Omental fat pad (tissue), 4 donors: Measurements from ENCODE around the gene RITA1. TPM values are rescaled to one million over a fixed set of nuclear protein-coding genes. Genes with fewer than 3 reads are reported as not detected.

Source experiments
- ATAC-seq: fragments of 150-250 bp; one replicate; pipeline ENCODE4 v1.9.1; 2016; ENCODE audit warnings: mild to moderate bottlenecking, moderate library complexity; ENCODE audit not compliant: low FRiP score
- DNase-seq: peaks from one replicate; pipeline ENCODE4 v3.0.0-alpha.2; 2019; ENCODE audit warnings: low spot score
- CTCF ChIP-seq, 3 donors: fragments of 450-650 bp; IDR thresholded peaks; one replicate each; pipeline ENCODE4 v1.5.1; 2016 to 2017; ENCODE audit warnings: antibody characterized with exemption in 3 of 3, mild to moderate bottlenecking in 3 of 3, moderate library complexity in 2 of 3
- total RNA-seq, 4 donors: library from RNA; depleted of rRNA; stranded (reverse); fragments of >200 nt; gene quantifications; one replicate each; pipeline ENCODE4 v1.1.0, GENCODE V29; 2016

RITA1 gene
- total RNA-seq, 4 donors from 2014 or later = 7.9 to 14.3 (median 11.5) TPM

GRCh38 chr12:113146999-113147398 is 38.5 kb upstream of the RITA1 start:
- ATAC-seq = no peak
- no peak for DNase-seq
- TF ChIP-seq CTCF (IDR thresholded peaks at IDR 0.05) = no peak

GRCh38 chr12:113149361-113150150 is 36.0 kb upstream of the RITA1 start, which contains the start of gene CFAP73:
Gene CFAP73, plus strand, starts transcription at chr12:113149724. Its CDS starts 134 bp downstream, at chr12:113149858.
- ATAC-seq (peak; percentile 50), DNase-seq (no peak)
- TF ChIP-seq CTCF (IDR thresholded peaks at IDR 0.05) = no peak

GRCh38 chr12:113151655-113152054 is 33.9 kb upstream of the RITA1 start:
- ATAC-seq (no peak), DNase-seq (no peak)
- no peak for TF ChIP-seq CTCF (IDR thresholded peaks at IDR 0.05)

DNA sequence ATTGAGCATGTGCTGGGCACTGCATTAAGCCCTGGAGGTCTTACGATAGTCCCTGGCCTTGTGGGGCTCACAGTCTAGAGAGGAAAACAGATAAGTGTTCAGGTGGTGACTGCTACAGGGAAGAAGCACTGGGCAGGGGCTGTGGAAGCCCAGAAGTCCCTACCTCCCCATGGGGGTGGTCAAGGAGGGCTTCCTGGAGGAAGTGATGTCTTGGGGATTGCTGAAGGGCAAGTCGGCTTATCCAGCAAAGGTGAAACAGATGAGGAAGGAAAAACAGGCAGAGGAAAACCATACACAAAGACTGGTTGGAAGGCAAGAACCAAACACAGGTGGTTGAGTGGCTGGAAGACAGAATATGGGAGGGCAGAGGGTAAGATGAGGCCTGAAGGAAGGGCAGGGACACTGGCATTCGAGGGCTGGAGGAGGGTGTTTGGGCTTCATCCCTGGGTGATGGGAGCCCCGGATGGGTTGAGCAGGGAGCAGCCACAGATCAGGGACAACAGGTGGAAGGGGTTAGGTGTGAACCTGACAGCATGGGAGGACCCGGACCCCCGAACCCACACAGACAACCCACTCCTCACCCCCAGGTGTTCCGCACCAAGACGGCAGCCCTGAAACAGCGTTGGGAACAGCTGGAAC is 33.2 kb upstream of the RITA1 start:
- no peak for TF ChIP-seq CTCF (IDR thresholded peaks at IDR 0.05)
- ATAC-seq (no peak), DNase-seq (no peak)

GRCh38 chr12:113152835-113153814 is 32.4 kb upstream of the RITA1 start:
- TF ChIP-seq CTCF (IDR thresholded peaks at IDR 0.05) = no peak
- ATAC-seq = peak; percentile 57
- no peak for DNase-seq

DNA sequence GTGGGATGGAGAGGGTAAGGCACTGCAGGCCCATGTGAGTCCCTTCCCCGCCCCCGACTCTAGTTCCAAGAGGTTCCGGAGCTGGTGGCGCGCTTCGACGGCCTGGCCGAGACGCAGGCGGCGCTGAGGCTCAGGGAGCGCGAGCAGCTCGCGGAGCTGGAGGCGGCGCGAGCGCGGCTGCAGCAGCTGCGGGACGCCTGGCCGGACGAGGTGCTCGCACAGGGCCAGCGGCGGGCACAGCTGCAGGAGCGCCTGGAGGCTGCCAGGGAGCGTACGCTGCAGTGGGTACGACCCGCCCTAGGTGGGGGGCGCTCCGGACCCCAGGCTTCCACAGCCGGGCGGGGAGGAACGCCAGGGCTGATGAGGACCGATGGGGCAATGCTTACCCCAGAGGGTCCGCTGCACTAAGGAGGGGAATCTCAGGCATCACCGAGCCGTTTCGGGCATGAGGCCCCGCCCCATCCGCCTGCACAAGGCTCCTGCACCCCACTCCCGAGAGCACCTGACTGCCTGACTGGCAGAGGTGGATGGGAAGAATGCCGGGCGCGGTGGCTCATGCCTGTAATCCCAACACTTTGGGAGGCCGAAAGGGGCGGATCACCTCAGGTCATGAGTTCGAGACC is 31.1 kb upstream of the RITA1 start:
- TF ChIP-seq CTCF (IDR thresholded peaks at IDR 0.05) = no peak
- ATAC-seq (no peak), DNase-seq (no peak)
